Endothelial cell of hepatic sinusoid (primary cell): ENCODE results near the gene HEATR9.

Experiments
- in situ Hi-C: cut with HindIII; loops from 2 replicates; pipeline ENCODE4 v1.10.0; 2017; ENCODE audit warnings: low sequenced_read_pairs

HEATR9 gene

DNA sequence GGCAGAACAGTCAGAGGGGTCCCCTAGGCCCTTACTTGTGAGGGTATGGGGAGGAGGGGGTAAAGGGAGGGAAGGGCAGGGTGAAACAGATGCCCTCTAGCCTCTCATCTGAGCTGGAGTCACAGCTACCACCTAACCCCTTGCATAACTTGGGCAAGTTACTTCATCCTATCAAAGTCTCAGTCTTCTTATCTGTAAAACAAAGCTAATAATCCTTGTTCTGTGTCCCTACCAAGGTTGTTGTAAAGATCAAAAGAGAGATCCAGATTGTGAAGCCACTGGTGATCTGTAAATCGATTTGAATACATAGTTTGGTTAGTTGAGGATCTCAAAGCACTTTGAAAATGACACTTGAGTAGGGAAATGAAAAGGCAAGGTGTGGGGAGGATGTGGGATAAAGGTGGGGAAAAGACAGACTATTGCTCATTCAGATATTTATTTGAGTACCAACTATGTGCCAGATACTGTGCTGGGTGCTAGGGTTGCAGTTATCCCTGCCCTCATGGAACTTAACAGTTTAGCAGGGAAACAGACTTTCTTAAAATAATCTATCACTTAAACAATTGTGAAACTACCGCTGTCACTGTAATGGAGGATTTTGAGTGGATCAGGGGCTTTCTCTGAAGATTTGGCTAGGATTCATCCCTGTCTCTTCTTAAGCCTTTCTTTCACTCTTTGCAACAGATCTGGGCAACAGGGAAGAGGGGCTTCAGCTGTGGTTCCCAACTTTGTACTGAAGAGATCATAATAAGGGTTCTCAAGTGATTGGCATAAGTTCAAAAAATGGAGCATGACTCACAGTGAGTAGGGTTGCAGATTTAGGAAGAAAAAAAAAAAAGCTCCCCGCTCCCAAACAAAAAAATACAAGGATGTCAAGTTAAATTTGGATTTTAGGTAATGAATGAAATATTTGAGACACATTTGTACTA is 3.0 kb downstream of the HEATR9 start:
- in situ Hi-C loops = loop anchor here (25.0 kb wide), 1 partner anchor 622 kb away; the partner anchor contains the start of gene ZNHIT3

DNA sequence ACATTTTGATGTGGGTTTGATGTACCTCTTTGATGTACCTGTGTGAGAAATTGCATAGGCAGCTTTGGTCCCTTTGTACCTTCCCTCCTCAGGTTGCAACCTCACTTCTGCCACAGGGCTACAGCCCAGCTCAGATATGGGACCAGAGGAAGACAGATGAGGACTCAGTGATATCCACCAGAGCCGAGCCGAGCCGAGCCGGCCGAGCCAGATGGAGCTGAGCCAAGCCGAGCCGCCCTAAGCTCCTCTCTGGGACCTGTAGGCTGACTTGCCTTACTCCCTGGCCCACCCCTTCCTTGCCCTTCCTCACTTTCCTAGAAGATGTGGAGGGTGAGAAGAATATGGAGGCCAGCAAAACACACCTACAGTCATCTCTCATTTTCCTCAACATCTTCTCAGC is 3.8 kb downstream of the HEATR9 start:
- in situ Hi-C loops = loop anchor here (25.0 kb wide), 1 partner anchor 622 kb away; the partner anchor contains the start of gene ZNHIT3

DNA sequence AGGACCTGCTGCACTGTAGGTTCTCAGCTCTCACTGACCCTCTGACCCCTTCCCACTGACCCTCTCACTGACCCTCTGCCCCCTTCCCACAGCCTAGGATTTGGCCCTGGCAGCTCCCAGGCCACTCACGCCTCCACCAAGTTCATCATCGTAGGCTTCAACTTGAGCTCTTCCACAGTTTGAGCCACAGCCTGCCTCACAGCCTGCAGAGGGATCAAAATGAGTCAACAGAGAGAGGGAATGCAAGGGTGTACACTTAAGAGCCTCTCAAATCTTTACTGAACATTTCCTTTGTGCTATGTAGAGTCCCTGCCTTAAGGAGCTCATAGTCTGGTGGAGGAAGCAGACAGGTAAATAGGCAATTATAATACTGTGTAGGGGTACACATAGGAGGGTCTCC is 12.1 kb downstream of the HEATR9 start:
- in situ Hi-C loops = loop anchor here (25.0 kb wide), 1 partner anchor 631 kb away; the partner anchor contains the start of gene ZNHIT3

DNA sequence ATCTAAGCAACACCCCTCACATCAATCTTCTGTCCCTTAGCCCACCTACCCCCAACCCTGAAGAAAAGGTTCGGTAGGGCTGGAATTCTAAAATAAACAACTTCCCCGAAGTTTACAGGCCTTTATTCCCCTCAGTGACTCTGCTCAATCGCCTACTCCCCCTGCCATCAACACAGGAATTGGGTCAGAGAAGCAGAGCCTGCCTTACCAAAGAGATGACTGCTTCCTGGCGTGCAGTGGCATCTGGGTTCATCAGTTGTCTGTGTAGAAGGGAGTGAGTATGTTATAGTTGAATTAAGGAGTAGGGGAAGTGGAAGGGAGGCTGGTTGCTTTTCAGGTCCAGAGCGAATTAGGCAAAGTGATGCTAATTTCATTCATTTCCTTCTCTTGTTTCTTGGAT is 12.7 kb downstream of the HEATR9 start:
- in situ Hi-C loops = loop anchor here (25.0 kb wide), 1 partner anchor 631 kb away; the partner anchor contains the start of gene ZNHIT3

DNA sequence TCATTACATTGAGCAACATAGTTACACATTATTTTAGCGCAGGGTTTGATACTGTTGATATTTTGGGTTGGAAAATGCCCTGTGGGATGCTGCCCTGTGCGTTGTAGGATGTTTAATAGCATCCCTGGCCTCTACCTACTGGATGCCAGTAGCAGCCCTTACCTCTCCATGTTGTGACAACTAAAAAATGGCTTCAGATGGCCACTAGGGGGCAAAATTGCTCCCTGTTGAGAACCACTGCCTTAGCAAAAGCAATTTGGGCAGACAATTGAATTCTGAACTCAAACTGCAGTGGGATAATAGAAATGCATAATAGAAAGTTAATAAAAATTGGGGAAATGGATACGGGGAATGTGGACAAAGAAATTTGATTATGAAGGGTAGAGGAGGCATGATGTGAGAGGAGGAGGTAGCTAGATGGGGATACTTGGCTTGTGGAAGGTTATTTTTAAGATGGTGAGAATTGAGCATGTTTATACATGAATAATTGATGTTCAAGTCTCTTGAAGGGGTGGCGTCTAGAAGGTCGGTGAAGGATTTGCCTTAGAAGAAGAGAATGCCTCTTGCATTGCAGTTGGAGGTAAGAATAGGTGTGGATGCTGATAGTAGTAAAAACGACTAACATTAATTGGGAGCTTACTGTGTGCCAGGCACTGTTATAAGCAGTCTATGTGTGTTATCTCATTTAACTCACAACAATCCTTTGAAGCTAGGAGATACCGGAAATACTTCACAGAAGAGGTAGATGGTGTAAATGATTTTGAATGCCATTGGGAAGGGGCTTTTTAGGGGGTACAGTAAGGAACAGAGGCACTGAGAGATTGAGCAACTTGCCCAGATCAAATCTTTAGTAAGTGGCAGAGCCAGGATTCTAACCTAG is 19.0 kb downstream of the HEATR9 start:
- in situ Hi-C loops = loop anchor here (25.0 kb wide), 1 partner anchor 638 kb away; the partner anchor contains the start of gene ZNHIT3

DNA sequence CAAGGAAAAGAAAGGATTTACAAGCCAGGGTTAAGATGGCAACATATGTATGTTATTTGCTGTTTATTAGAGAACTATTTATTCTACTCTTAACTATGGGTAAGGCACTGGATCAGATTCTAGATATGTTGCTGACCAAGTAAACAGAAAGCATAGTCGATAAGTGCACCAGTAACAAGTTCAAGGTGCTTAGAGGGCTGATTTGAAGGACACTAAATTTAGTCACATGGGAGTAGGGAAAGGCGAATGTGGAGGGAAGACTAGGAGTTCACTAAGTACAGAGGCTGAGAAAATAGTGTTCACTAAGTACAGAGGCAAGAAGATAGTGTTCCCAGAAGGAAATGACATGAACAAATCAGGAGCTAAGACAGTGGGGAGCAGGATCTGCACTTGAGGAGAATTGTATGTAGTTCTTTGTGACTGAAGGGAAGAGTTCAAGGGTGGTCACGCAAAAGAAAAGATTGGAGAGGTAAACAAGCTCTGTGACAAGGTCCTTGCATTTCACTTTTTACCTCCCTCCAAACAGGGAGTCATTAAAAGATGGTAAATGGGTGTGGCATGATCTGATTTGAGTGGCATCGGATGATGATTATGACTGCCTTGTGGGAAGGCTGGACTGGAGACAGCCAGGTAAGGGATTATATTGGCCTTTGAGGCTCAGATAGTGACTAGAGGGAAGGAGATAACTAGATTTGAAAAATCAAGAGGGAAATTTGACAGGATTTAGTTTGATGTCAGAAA is 20.9 kb downstream of the HEATR9 start:
- in situ Hi-C loops = no loop called here

DNA sequence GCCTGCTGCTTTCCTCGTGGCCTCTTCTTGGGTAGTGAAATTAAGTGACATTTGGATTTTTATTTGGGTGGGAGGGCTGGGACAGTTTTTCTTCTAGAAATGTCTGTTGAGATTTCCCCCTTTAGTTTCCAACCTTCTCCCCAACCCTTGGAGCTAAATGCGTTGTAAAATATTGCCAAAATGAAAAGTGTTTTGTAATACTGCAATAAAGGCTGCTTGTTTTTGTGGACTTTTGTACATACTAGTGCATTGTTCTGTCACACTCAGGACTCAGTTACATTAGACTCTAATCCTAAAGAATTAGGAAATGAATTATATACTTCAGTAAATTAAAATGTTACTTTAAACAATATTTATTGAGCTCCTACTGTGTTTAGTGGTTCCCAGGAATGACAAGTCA is 21.7 kb downstream of the HEATR9 start:
- in situ Hi-C loops = no loop called here

DNA sequence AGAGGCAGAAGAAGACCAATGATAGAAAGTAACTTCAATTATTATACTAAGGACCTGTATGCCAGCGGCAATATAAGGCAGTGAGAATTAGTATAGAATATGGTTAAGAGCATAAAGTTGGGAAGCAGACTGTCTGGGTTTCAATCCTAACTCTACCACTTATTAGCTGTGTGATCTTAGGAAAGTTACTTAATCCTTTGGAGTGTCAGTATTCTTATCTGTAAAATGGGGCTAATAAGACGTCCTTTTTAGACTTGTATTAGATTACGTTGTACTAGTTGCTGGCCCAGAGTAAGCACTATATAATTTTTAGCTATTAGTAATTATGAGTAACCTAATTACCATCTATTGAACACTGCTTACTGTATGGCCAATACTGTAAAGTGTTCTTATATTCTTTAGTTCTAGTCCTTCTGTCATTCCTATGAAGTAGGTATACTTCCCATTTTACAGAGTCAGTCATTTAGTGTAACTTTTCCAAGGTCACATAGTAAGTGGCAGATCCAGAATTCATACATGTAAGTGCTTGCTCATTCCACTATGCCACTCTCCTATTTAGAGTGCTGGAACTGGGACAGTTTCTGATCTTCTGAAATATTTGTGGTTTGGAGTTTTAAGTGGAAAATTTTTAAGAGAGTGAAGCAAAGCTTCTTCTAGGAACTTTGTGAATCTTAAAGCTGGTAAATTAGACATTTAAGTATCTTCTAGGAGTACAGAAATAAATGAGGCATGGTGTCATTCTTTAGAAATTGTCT is 22.5 kb downstream of the HEATR9 start:
- in situ Hi-C loops = no loop called here

DNA sequence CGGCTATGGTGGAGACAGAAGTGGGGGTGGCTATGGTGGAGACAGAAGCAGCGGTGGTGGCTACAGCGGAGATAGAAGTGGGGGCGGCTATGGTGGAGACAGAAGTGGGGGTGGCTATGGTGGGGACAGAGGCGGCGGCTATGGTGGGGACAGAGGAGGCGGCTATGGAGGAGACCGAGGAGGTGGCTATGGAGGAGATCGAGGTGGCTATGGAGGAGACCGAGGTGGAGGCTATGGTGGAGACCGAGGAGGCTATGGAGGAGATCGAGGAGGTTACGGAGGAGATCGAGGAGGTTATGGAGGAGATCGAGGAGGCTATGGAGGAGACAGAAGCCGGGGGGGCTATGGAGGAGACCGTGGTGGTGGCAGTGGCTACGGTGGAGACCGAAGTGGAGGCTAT is 24.1 kb downstream of the HEATR9 start:
- in situ Hi-C loops = no loop called here

DNA sequence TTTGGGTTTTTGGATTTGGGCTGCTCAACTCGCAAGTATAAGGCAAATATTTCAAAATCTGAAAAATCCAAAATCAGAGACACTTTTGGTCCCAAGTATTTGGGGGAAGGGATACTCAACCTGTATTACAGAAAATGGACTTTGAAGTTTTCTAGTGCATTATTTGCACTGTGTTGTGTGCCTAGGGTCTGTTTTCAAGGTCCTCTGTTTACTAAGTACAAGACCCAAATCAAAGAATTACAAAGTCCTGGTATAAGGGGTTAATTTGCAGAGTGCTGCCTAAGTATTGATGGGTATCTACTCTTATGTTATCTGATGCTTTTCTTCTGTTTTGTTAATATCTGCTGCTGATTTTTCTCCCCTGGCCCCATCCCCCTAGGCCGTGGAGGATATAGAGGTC is 25.0 kb downstream of the HEATR9 start:
- in situ Hi-C loops = no loop called here

DNA sequence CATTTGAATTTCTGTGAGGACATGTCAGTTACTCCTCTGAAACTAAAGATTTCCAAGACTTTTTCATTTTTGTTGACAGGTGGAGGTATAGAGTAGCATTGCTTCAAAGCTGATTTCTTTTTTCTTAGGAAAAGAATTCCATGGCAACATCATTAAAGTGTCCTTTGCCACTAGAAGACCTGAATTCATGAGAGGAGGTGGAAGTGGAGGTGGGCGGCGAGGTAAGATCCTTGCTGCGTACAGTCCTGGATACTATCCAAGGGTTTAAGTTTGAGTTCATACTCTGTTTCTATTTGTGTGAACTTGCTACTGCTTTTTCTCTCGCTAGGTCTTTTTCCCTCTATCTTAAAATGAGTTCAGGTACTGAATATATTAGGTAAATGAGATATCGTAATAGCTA is 26.5 kb downstream of the HEATR9 start:
- in situ Hi-C loops = no loop called here

DNA sequence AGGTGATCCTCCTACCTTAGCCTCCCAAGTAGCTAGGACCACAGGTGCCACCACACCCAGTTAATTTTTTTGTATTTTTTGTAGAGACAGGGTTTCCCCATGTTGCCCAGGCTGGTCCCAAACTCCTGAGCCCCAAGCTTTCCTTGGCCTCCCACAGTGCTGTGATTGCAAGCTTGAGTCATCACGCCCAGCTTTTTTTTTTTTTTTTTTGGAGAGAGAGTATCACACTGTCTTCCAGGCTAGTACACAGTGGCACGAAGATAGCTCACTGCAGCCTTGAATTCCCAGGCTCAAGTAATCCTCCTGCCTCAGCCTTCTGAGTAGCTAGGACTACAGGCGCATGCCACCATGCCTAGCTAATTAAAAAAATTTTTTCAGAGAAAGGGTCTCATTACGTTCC is 27.2 kb downstream of the HEATR9 start:
- in situ Hi-C loops = no loop called here

DNA sequence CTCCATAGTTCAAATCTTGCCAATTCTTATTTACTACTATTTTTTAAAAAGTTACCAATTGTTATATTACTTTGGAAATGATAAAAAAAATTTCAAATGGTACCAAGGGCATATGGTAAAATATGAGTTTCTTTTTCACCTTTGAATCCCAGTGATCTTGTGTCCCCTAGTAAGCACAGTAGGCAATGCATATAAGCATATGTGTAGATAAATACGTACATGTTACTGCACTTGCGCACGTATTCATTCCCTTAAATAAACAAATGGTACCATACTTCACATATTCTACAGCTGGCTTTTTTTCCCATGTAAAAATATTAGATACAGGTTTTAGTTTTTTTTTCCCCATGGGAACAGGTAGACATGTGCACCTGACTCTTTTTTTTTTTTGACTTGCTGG is 27.6 kb downstream of the HEATR9 start:
- in situ Hi-C loops = no loop called here

DNA sequence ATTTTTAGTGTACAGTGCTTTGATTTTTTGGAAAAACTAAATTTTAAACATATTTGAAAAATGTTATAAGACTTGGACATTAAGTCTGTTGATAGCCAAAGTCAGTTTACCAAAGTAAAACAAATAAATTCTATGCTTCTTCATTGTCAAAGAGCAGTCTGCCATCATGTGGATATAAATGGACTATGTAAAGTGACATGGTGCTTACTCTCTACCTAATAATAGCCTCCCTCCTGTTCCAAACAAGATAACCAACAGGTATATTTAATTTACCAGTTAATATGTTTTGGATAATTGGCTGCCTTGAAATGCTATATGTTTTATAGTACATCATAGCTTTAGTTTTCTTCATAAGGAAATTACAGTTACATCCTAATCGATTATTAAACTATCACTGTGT is 43.5 kb downstream of the HEATR9 start:
- in situ Hi-C loops = no loop called here

DNA sequence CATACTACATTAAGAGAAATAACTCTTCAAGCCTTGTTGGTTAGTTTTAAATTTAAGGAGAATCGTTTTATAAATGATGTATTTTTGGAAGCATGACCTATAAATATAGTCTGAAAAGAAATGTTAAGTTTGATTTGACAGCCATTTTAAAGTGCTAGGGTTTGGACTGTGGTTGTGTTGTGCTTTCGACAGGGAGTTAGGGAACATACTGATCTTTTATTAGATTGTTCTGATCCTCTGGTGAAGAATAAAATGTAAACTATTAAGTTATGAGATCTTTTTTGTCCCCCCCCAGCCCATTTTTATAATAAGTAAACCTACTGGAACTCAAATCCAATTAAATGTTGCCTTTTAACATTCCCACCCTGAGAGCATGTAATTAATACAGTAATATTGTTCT is 47.4 kb downstream of the HEATR9 start:
- in situ Hi-C loops = no loop called here

DNA sequence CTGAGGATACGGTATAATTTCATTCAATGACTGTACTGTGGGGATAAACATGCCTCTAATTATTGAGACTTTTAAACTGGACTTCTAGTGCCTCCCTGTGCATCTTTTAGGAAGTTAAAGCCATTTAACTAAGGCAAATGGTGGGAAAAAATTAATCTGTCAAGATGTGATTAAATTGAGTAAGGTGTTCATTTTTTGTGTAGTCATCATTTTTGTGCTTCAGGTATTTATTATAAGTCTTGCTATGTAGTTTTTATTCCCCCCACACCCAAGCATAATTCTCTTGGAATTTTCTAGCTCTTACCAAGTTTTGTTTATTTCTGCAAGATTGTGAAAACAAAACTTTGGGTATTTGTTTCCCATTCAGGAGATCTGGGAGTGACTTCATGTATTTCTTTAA is 49.2 kb downstream of the HEATR9 start:
- in situ Hi-C loops = no loop called here

DNA sequence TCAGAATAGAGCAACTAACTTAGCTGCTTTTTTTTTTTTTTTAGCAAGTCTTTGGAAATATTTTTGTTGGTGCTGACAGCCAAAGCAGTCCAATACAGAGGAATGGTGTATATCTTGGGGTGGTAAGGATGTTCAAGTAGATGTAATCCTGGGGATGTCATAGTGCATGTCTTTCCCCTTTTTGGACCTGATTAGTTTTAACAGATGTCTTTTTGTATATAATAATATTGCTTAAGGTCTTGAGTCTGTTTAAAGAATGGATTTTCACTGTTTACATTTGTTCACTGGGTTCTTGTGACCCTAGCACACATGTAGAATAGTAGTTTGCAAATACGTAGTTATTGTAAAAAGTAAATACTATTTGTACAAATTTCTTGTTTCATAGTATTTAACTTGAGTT is 51.5 kb downstream of the HEATR9 start:
- in situ Hi-C loops = no loop called here

DNA sequence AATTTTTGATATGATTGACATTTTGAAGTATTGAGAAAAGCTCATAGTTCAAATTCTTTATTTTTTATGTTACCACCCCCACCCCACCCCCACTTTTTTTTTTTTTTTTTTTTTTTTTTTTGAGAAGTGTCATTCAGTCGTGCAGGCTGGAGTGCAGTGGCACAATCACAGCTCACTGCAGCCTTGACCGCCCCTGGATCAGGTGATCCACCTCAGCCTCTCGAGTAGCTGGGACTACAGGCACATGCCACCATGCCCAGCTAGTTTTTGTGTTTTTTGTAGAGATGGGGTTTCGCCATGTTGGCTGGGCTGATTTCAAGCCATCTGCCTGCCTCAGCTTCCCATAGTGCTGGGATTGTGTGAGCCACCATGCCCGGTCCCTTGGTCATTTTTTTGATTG is 52.0 kb downstream of the HEATR9 start:
- in situ Hi-C loops = no loop called here

DNA sequence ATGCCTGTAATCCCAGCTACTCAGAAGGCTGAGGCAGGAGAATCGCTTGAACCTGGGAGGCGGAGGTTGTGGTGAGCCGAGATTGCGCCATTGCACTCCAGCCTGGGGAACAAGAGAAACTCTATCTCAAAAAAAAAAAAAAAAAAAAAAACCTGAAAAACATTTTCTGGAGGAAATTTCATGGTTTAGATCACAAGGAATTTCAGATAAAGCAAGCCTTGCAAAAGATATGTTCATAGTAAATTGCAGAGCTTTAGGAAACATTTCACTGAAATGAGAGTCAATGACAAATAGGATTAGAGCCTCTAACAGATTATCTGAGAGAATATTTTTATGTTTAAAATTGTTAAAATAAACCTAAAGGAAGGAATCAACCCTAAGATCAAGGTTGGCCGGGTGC is 56.2 kb downstream of the HEATR9 start:
- in situ Hi-C loops = no loop called here

DNA sequence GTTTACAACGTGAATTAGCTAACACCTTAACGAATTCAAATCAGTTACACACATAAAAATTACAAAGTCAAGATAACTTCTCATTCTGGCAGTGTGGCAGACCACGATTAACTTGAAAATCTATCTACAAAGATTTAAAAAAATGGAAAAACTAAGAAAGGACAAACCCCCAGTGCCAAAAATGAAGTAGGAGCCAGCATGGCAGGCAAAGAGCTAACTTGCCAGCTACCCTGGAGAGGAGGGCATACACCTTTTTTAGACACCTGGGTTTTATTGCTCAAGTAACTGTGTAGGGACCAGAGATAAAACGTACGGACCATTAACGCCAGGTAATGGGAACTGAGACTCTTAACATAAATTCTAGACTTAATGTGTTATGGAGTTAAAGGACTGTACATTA is 56.9 kb downstream of the HEATR9 start:
- in situ Hi-C loops = no loop called here
